ENCODE measurements around the gene HOXA11. TPM values are rescaled to one million over a fixed set of nuclear protein-coding genes. Genes with fewer than 3 reads are reported as not detected.

Gene HOXA11
- total RNA-seq, 2 experiments from 2014 or later: not detected

- ChIA-PET CTCF (ENCODE audit: unreplicated experiment) (interaction anchor here (0.6 kb wide), 1 partner anchor 407 kb away, joined by 4 read pairs; no protein-coding TSS in a partner anchor), POLR2A (no interaction called here)
- H2AFZ ChIP-seq (ENCODE audit: low read length): no peak overlapping the region
- peak; percentile 27 for DNase-seq (ENCODE audit: low spot score)
- H4K20me1 ChIP-seq (ENCODE audit: insufficient read depth, low read length): no peaks in the 10 kb centered on the region
- intact Hi-C loops (cut with micrococcal nuclease; ENCODE audit: unreplicated experiment): loop anchor here (5.0 to 10.0 kb wide), 4 partner anchors 408 to 878 kb away; partner anchors contain the start of gene HIBADH
- no peaks in the 10 kb centered on the region for H3K36me3 ChIP-seq (ENCODE audit: insufficient read depth, low read length)
- peak overlapping the region; percentile 62; the same call in 1 of the 2 replicates for H3K4me2 ChIP-seq (ENCODE audit: low read length)
- peak overlapping the region; percentile 73 for H3K4me3 ChIP-seq (ENCODE audit: low read depth, low read length, poor library complexity, severe bottlenecking)
- H3K27ac ChIP-seq (ENCODE audit: low read depth, low read length, poor library complexity, severe bottlenecking): no peak overlapping the region
- H3K9me2 ChIP-seq (ENCODE audit: insufficient read depth, low read length): no peaks in the 10 kb centered on the region
- BruUV-seq (replicated peaks): no TSS peak
- no peak for TF ChIP-seq CTCF (conservative IDR thresholded peaks at IDR 0.05; ENCODE audit: low read length)
- TF ChIP-seq EZH2phosphoT487 (IDR thresholded peaks at IDR 0.05; ENCODE audit: borderline replicate concordance, low read depth, low read length): no peak
- H3K9me3 ChIP-seq (ENCODE audit: low read length): no peaks in the 10 kb centered on the region
- peaks cover 17% of the 10 kb centered on the region for H3K4me1 ChIP-seq (ENCODE audit: insufficient read depth, low read length, poor library complexity, severe bottlenecking)
- H3K79me2 ChIP-seq (ENCODE audit: insufficient read depth, low read depth, low read length): no peaks in the 10 kb centered on the region
Observed at GRCh38 chr7:27198871-27199801, 14.1 kb upstream of the HOXA11 start.

- DNase-seq (ENCODE audit: low spot score): no peak
- H4K20me1 ChIP-seq (ENCODE audit: insufficient read depth, low read length): no peaks in the 10 kb centered on the region
- intact Hi-C loops (cut with micrococcal nuclease; ENCODE audit: unreplicated experiment): loop anchor here (5.0 to 10.0 kb wide), 4 partner anchors 409 to 879 kb away; partner anchors contain the start of gene HIBADH
- no peak overlapping the region for H3K27ac ChIP-seq (ENCODE audit: low read depth, low read length, poor library complexity, severe bottlenecking)
- CTCF ChIA-PET (ENCODE audit: unreplicated experiment): interaction anchor here (0.6 kb wide), 1 partner anchor 408 kb away, joined by 4 read pairs; no protein-coding TSS in a partner anchor
- TF ChIP-seq CTCF (conservative IDR thresholded peaks at IDR 0.05; ENCODE audit: low read length): no peak
- no peak for TF ChIP-seq EZH2phosphoT487 (IDR thresholded peaks at IDR 0.05; ENCODE audit: borderline replicate concordance, low read depth, low read length)
- POLR2A ChIA-PET: no interaction called here
- no peaks in the 10 kb centered on the region for H3K9me3 ChIP-seq (ENCODE audit: low read length)
- no peaks in the 10 kb centered on the region for H3K9me2 ChIP-seq (ENCODE audit: insufficient read depth, low read length)
- H2AFZ ChIP-seq (ENCODE audit: low read length): no peak overlapping the region
- BruUV-seq (replicated peaks): no TSS peak
- peak overlapping the region; percentile 62; the same call in 1 of the 2 replicates for H3K4me2 ChIP-seq (ENCODE audit: low read length)
- no peaks in the 10 kb centered on the region for H3K36me3 ChIP-seq (ENCODE audit: insufficient read depth, low read length)
- no peaks in the 10 kb centered on the region for H3K79me2 ChIP-seq (ENCODE audit: insufficient read depth, low read depth, low read length)
- no peak overlapping the region for H3K4me3 ChIP-seq (ENCODE audit: low read depth, low read length, poor library complexity, severe bottlenecking)
- H3K4me1 ChIP-seq (ENCODE audit: insufficient read depth, low read length, poor library complexity, severe bottlenecking): peaks cover 17% of the 10 kb centered on the region
Observed at GRCh38 chr7:27198138-27198841, 13.3 kb upstream of the HOXA11 start.

Data from OCI-LY7 (cell line).